ENCODE results near the gene NLN.

- TF ChIP-seq HNF4A (conservative IDR thresholded peaks at IDR 0.05) (no peak), CTCF (IDR thresholded peaks at IDR 0.05; ENCODE audit: low read depth, low read length, missing input control) (no peak), YY1 (IDR thresholded peaks at IDR 0.05) (no peak), JUND (IDR thresholded peaks at IDR 0.05) (no peak), RXRA (IDR thresholded peaks at IDR 0.05) (no peak), GABPA (IDR thresholded peaks at IDR 0.05 in 1 of 2, conservative IDR thresholded peaks at IDR 0.05 in 1 of 2) (no peak)
Measured at GRCh38 chr5:65819905-65820240, 97.9 kb downstream of the NLN start.

Data from liver (tissue), 3 donors.